KMS-11 (cell line): Measurements from ENCODE around the gene SNX3.

Experiments used
- H2AFZ ChIP-seq: fragments of 200-600 bp; sonication (generic); 2 replicates; pipeline ENCODE4 v1.6.1; 2016; ENCODE audit warnings: antibody characterized with exemption, mixed run types, low read depth
- H3K27ac ChIP-seq: fragments of 200-600 bp; sonication (generic); 2 replicates; pipeline ENCODE4 v1.6.1; 2016; ENCODE audit warnings: mild to moderate bottlenecking, mixed run types
- H3K27me3 ChIP-seq: fragments of 200-600 bp; sonication (generic); 2 replicates; pipeline ENCODE4 v1.6.1; 2017; ENCODE audit warnings: mild to moderate bottlenecking, low read depth, mixed run types, moderate library complexity; ENCODE audit not compliant: insufficient read depth
- H3K36me3 ChIP-seq: fragments of 200-600 bp; sonication (generic); 2 replicates; pipeline ENCODE4 v1.6.1; 2017; ENCODE audit warnings: mild to moderate bottlenecking, mixed run types; ENCODE audit not compliant: insufficient read depth
- H3K4me1 ChIP-seq: fragments of 200-600 bp; sonication (generic); 2 replicates; pipeline ENCODE4 v1.6.1; 2016; ENCODE audit warnings: mild to moderate bottlenecking, low read depth, mixed run types; ENCODE audit not compliant: poor library complexity, severe bottlenecking
- H3K4me2 ChIP-seq: fragments of 200-600 bp; sonication (generic); 2 replicates; pipeline ENCODE4 v1.7.0; 2016; ENCODE audit warnings: mild to moderate bottlenecking, mixed run types
- H3K4me3 ChIP-seq: fragments of 200-600 bp; sonication (generic); IDR thresholded peaks from 2 replicates; pipeline ENCODE4 v1.6.1; 2017; ENCODE audit warnings: low read depth, low read length, mixed read lengths; ENCODE audit not compliant: insufficient read depth
- H3K79me2 ChIP-seq: fragments of 200-600 bp; sonication (generic); 2 replicates; pipeline ENCODE4 v1.6.1; 2016; ENCODE audit warnings: low read depth, mixed run types; ENCODE audit not compliant: insufficient read depth
- H3K9ac ChIP-seq: fragments of 200-600 bp; sonication (generic); 2 replicates; pipeline ENCODE4 v1.6.1; 2016; ENCODE audit warnings: mild to moderate bottlenecking, mixed run types
- H4K20me1 ChIP-seq: fragments of 200-600 bp; sonication (generic); 2 replicates; pipeline ENCODE4 v1.6.1; 2016; ENCODE audit warnings: mild to moderate bottlenecking, mixed run types; ENCODE audit not compliant: insufficient read depth
- TF ChIP-seq, protein P1 (sequence below): fragments of 200-600 bp; sonication (generic); conservative IDR thresholded peaks from 2 replicates; pipeline ENCODE4 v1.6.1; 2017; ENCODE audit warnings: low read depth, mild to moderate bottlenecking, antibody characterized with exemption, low read length, moderate library complexity, mixed read lengths

SNX3 gene

DNA sequence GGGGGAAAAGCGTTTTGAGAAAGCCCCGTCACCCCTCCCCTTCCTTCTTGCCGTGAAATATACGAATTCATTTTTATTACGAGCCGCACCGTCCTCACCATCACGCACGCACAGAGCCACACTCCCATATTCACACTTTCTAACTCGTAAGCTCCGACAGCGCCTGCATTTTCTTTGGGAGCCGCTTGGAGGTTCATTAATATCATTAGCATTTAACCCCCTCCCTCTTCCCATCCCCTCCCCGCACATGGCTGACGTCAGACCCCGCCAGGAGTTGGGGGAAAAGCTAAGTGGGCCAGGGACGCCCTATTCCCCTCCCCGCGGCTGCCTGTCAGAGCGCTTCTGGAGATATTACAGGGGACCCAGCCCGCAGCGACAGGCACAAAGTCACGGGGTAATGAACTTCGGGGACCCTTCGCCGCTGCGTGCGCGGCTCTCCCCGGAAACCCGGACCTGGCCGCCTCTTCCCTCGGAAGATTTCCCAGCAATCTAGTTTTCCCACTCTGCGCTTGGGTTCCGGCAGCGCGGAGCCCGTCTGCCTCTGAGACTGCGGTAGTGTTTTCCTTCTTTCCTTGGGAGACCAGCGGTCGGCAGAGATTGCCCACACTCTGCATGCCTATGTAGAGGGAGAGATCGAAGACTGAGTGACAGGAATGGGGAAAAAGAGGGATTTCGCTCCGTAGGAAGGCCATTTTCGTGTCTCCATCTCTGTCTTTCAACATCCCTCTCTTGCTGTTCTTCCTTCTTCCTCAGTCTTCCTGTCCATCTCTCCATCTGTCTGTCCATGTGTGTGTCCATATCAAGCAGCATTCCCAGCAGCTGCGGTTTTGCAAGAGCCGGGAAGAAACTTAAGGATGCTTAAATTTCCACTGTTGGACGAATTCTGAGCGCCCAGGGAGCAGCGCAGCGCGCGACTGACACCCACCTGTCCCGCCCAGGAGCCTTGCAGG lies 94.9 kb downstream of the SNX3 start, which contains the start of gene NR2E1:
Gene NR2E1 (plus strand): TSS at position 309 of the 950 bp plus-strand sequence. CDS start 744 bp downstream, outside the sequence.
- no peak within 1 kb of the TSS for H3K4me2 ChIP-seq

DNA sequence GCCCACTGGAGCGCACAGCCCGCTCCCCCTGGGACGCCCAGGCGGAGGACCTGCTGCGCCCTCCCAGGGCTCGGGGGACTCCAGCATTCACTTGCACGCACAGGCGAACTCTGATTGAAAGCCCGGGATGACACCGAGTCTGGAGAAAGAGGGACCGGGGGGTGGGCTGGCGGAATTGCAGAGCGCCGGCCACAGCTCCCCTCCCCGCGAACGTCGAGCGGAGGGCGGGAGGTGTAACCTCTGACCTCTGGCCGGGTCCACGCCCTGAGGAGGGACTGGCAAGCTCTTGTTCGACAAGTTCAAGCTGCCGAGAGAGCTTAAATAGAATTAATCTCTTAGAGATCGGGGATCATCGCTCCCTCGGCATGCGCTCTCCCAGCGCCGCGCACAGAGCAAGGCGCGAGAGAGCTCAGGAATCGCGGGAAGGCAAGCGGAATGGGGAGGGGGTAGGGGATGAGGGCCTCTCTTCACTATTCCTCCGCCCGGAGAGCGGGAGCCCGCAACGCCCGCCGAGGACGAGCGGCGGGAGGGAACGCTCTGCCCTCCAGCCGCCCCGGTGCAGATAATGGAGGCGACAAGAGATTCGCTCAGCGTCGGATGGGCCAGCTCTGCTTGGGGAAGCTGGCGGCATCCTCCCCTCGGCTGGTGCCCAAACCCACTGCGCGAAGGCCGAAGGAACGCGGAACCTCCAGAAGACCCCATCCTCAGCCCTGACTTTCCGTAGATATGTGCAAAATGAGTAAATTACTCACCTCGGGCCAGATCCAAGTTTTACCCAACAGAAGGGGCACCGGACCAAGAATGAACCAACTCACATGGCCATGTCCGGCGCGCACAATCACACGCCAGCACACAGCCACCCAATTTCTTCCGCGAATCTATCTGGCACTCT lies 95.8 kb downstream of the SNX3 start:
- H2AFZ ChIP-seq: no peak overlapping the region
- no peaks in the 10 kb centered on the region for H3K4me1 ChIP-seq
- H3K9ac ChIP-seq: no peak overlapping the region
- H3K27ac ChIP-seq: no peak overlapping the region
- H3K4me2 ChIP-seq: no peak overlapping the region
- H3K27me3 ChIP-seq: no peaks in the 10 kb centered on the region
- no peaks in the 10 kb centered on the region for H3K79me2 ChIP-seq
- no peaks in the 10 kb centered on the region for H3K36me3 ChIP-seq
- TF ChIP-seq, protein P1, sequence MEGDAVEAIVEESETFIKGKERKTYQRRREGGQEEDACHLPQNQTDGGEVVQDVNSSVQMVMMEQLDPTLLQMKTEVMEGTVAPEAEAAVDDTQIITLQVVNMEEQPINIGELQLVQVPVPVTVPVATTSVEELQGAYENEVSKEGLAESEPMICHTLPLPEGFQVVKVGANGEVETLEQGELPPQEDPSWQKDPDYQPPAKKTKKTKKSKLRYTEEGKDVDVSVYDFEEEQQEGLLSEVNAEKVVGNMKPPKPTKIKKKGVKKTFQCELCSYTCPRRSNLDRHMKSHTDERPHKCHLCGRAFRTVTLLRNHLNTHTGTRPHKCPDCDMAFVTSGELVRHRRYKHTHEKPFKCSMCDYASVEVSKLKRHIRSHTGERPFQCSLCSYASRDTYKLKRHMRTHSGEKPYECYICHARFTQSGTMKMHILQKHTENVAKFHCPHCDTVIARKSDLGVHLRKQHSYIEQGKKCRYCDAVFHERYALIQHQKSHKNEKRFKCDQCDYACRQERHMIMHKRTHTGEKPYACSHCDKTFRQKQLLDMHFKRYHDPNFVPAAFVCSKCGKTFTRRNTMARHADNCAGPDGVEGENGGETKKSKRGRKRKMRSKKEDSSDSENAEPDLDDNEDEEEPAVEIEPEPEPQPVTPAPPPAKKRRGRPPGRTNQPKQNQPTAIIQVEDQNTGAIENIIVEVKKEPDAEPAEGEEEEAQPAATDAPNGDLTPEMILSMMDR: no peak
- no peaks in the 10 kb centered on the region for H4K20me1 ChIP-seq
- H3K4me3 ChIP-seq: no peak overlapping the region

More for the DNA sequence above, 94.9 kb downstream of the SNX3 start, which contains the start of gene NR2E1:
- no peak within 1 kb of the TSS for H3K4me3 ChIP-seq
- no peak within 1 kb of the TSS for H3K27ac ChIP-seq
- H3K79me2 ChIP-seq: no peaks in the 10 kb centered on the region
- H3K36me3 ChIP-seq: no peaks in the 10 kb centered on the region
- H3K27me3 ChIP-seq: no peaks in the 10 kb centered on the region
- no peaks in the 10 kb centered on the region for H4K20me1 ChIP-seq
- H2AFZ ChIP-seq: no peak within 1 kb of the TSS
- H3K9ac ChIP-seq: no peak within 1 kb of the TSS
- TF ChIP-seq, protein P1: no peak
- no peaks in the 10 kb centered on the region for H3K4me1 ChIP-seq

DNA sequence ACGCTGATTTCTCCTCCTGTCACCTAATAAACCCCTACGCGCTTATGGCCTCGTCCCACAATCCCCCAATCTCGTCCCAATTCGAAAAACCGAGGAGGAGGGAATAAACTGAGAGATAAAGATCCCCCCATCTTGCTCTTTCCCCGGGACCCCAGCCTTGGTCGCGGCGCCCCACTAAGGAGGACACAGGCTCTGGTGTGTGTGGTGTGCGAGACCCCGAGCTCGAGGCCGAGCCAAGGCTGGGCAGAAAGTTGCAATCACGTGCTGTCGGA lies 96.4 kb downstream of the SNX3 start:
- Histone ChIP-seq H3K4me2 (no peak overlapping the region), H3K9ac (no peak overlapping the region), H3K27ac (no peak overlapping the region), H3K36me3 (no peaks in the 10 kb centered on the region), H3K4me1 (no peaks in the 10 kb centered on the region), H4K20me1 (no peaks in the 10 kb centered on the region), H3K27me3 (no peaks in the 10 kb centered on the region), H3K79me2 (no peaks in the 10 kb centered on the region), H2AFZ (no peak overlapping the region), H3K4me3 (no peak overlapping the region)
- TF ChIP-seq, protein P1: no peak

DNA sequence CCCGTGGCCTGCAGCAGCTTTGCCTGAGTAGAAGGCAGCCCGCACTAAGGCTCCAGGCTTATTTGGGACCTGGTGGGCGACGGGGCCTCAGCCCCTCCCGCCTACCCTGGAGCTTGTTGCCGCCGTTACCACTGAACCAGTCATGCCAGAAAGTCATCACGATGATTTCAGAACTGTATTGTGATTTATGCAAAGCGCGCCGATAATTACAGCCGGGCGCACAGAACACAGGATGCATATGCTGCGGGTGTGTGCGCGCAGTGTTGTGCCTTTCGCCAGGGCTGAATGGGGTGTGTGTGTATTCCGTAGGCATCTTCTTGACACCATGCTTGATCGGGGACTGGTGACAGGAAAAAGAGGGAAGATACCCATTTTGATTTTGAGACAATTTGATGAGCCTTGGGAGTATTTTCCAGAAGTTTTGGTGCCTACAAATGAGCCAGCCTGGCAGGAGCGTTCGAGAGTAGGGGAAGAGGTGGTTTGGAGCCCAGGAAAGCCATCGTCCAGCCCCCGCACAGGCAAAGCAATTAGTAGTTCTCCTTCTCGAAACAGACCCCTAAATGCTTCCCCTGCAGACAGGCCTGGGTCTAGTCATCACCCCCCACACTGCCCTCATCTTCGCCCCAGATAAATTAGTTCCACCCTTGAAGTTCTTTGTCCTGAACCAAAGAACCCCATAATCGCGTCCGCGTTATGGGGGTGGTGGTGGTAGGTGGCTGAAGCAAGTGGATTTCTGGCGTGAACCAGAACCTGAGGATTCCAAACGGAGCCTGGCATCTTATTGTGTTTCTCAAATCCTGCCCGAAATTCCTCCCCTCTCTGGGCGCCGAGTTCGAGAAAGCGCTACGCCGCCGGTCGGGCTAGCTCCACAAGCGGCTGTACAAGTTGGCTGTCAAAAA lies 96.9 kb downstream of the SNX3 start:
- Histone ChIP-seq H3K4me1 (no peaks in the 10 kb centered on the region), H3K4me2 (no peak overlapping the region), H3K4me3 (no peak overlapping the region)

More for the DNA sequence above, 96.9 kb downstream of the SNX3 start:
- H2AFZ ChIP-seq: no peak overlapping the region
- H3K36me3 ChIP-seq: no peaks in the 10 kb centered on the region
- H3K27me3 ChIP-seq: no peaks in the 10 kb centered on the region
- no peaks in the 10 kb centered on the region for H3K79me2 ChIP-seq
- no peak overlapping the region for H3K9ac ChIP-seq
- TF ChIP-seq, protein P1: no peak
- no peaks in the 10 kb centered on the region for H4K20me1 ChIP-seq
- H3K27ac ChIP-seq: no peak overlapping the region
